ENCODE measurements around the gene RAB30. TPM values are rescaled to one million over a fixed set of nuclear protein-coding genes. Genes with fewer than 3 reads are reported as not detected.

The RAB30 gene
- total and polyA plus RNA-seq, 3 donors from 2014 or later: 11.4 to 13.1 (median 12.3) TPM

DNA sequence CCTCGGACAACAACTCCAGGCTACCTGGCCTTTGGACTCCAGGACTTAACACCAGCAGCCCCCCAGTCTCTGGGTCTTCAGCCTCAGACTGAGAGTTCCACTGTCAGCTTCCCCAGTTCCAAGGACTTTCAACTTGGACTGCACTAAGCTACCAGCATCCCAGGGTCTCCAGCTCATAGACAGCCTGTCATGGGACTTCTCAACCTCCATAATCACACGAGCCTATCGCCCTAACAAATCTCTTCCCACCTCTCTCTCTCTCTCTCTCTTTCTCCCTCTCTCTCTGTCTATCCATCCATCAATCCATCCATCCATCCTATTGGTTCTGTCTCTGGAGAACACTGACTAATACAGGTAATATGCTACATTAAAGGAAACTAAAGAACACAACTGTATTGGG is 10.7 kb downstream of the RAB30 start:
- Histone ChIP-seq H3K27ac (no peak overlapping the region), H3K27me3 (no peaks in the 10 kb centered on the region), H3K4me1 (peaks cover 4% of the 10 kb centered on the region), H3K36me3 (ENCODE audit: low read depth, missing control alignments) (no peaks in the 10 kb centered on the region), H3K4me3 (no peak overlapping the region), H3K9me3 (no peaks in the 10 kb centered on the region)
- DNase-seq: no peak
- TF ChIP-seq, protein P1, sequence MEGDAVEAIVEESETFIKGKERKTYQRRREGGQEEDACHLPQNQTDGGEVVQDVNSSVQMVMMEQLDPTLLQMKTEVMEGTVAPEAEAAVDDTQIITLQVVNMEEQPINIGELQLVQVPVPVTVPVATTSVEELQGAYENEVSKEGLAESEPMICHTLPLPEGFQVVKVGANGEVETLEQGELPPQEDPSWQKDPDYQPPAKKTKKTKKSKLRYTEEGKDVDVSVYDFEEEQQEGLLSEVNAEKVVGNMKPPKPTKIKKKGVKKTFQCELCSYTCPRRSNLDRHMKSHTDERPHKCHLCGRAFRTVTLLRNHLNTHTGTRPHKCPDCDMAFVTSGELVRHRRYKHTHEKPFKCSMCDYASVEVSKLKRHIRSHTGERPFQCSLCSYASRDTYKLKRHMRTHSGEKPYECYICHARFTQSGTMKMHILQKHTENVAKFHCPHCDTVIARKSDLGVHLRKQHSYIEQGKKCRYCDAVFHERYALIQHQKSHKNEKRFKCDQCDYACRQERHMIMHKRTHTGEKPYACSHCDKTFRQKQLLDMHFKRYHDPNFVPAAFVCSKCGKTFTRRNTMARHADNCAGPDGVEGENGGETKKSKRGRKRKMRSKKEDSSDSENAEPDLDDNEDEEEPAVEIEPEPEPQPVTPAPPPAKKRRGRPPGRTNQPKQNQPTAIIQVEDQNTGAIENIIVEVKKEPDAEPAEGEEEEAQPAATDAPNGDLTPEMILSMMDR (IDR thresholded peaks at IDR 0.05): no peak
- TF ChIP-seq POLR2A (IDR thresholded peaks at IDR 0.05): no peak
- WGBS, 2 donors: 89 to 91% methylated on average over 3 of the region's 3 CpGs
- intact Hi-C loops (cut with DNase I; ENCODE audit: low total_unique reads): no loop called here

DNA sequence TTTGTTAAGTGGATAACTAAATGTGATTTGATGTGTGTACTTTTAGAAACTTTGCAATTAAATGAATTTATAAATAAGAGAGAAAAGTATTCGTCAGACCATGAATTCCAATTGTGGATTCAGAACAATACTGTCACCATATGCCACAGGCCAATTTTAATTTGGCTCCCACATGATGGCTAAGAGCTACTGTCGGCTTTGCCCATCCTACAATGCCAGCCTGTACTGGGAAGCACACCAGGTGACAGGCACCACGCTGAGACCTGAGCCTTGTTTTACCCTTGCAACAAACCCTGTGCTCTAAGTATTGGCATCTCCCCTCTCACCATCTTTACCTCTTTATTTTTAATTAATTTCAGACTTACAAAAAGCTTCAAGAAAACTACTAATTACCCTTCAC is 14.0 kb downstream of the RAB30 start:
- H3K4me3 ChIP-seq: no peak overlapping the region
- intact Hi-C loops (cut with DNase I; ENCODE audit: low total_unique reads): no loop called here
- DNase-seq: no peak
- no peak overlapping the region for H3K27ac ChIP-seq
- no peak for TF ChIP-seq POLR2A (IDR thresholded peaks at IDR 0.05)
- TF ChIP-seq, protein P1 (IDR thresholded peaks at IDR 0.05): no peak
- peaks cover 4% of the 10 kb centered on the region for H3K4me1 ChIP-seq
- H3K27me3 ChIP-seq: no peaks in the 10 kb centered on the region
- H3K36me3 ChIP-seq (ENCODE audit: low read depth, missing control alignments): no peaks in the 10 kb centered on the region
- whole genome bisulfite sequencing, 2 donors: 88 to 93% methylated on average over 3 of the region's 3 CpGs
- H3K9me3 ChIP-seq: no peaks in the 10 kb centered on the region

DNA sequence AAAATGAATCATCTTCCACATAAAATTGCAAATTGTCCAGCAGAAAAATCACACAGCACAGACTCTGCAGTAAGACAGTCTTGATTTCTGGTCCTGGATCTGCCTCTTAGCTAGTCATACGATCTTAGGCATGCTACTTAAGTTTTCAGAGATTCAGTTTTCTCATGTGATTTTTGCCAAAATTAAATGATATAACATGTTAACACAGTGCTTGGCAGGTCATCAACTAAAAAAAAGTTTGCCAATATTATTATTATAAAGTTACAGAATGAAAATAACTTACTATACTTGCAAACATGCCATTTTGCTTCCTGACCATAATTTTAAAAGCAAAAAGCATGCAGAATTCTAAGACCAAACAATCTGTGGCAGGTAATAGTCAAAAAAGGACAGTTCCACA is 15.1 kb downstream of the RAB30 start:
- DNase-seq: no peak
- intact Hi-C loops (cut with DNase I; ENCODE audit: low total_unique reads): no loop called here
- WGBS, 2 donors: 52 to 61% methylated on average over 1 of the region's 1 CpG
- H3K4me1 ChIP-seq: peaks cover 13% of the 10 kb centered on the region
- no peak overlapping the region for H3K27ac ChIP-seq
- TF ChIP-seq POLR2A (IDR thresholded peaks at IDR 0.05): no peak
- TF ChIP-seq, protein P1 (IDR thresholded peaks at IDR 0.05): no peak
- H3K4me3 ChIP-seq: no peak overlapping the region
- H3K36me3 ChIP-seq (ENCODE audit: low read depth, missing control alignments): no peaks in the 10 kb centered on the region
- H3K27me3 ChIP-seq: no peaks in the 10 kb centered on the region
- no peaks in the 10 kb centered on the region for H3K9me3 ChIP-seq

DNA sequence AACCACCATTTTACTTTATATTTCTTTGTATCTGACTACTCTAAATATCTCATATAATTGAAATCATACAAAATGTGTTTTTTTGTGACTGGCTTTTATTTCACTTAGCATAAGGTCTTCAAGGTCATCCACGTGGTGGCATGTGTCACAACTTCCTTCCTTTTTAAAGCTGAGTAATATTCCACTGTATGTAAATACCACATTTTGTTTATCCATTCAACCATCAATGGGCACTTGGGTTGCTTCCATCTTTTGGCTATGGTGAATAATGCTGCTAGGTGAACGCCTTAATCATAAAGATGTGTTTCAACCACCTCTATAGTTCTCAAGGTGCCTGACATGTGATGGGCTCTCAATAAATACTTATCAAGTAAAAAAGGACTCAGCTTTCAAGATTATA is 15.5 kb downstream of the RAB30 start:
- Histone ChIP-seq H3K4me1 (peaks cover 13% of the 10 kb centered on the region), H3K36me3 (ENCODE audit: low read depth, missing control alignments) (no peaks in the 10 kb centered on the region), H3K4me3 (no peak overlapping the region), H3K9me3 (no peaks in the 10 kb centered on the region), H3K27me3 (no peaks in the 10 kb centered on the region), H3K27ac (no peak overlapping the region)
- no peak for DNase-seq
- WGBS, 2 donors: 63 to 66% methylated on average over 2 of the region's 2 CpGs
- TF ChIP-seq, protein P1 (IDR thresholded peaks at IDR 0.05): no peak
- no peak for TF ChIP-seq POLR2A (IDR thresholded peaks at IDR 0.05)
- intact Hi-C loops (cut with DNase I; ENCODE audit: low total_unique reads): no loop called here

DNA sequence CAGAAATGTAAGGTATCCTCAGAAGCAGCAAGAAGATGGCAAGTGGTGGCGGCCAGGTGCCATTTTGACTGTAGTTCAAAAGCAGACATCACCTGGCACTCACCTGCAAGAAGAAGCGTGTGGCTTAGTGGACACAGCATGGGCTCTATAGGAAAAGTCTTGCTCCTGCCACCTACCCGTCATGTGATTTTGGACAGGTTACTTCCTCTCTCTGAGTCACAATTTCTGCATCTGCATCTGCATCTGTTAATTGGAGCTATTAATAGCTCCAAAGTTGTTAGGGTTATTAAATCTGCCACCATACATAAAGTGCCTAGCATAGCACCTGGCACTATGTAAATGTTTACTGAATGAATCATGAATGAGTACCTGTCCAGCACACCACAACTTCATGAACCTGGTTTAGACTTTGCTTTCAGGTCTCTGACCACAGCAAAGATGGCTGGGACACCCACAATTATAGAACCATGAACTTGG is 16.8 kb downstream of the RAB30 start:
- TF ChIP-seq, protein P1 (IDR thresholded peaks at IDR 0.05): no peak
- TF ChIP-seq POLR2A (IDR thresholded peaks at IDR 0.05): no peak
- H3K9me3 ChIP-seq: no peaks in the 10 kb centered on the region
- peaks cover 13% of the 10 kb centered on the region for H3K4me1 ChIP-seq
- intact Hi-C loops (cut with DNase I; ENCODE audit: low total_unique reads): no loop called here
- no peak overlapping the region for H3K4me3 ChIP-seq
- WGBS, 2 donors: 92 to 93% methylated on average over 3 of the region's 3 CpGs
- no peaks in the 10 kb centered on the region for H3K36me3 ChIP-seq (ENCODE audit: low read depth, missing control alignments)
- no peak overlapping the region for H3K27ac ChIP-seq
- DNase-seq: no peak
- H3K27me3 ChIP-seq: no peaks in the 10 kb centered on the region
